GM21423 (cell line): ENCODE measurements around the gene ETFA.

Source experiments
- ATAC-seq: cut with Tn5 transposase; IDR thresholded peaks from one replicate; pipeline ENCODE4 v1.9.1; 2021; ENCODE audit warnings: mild to moderate bottlenecking, moderate library complexity; ENCODE audit not compliant: unreplicated experiment

Gene ETFA

DNA sequence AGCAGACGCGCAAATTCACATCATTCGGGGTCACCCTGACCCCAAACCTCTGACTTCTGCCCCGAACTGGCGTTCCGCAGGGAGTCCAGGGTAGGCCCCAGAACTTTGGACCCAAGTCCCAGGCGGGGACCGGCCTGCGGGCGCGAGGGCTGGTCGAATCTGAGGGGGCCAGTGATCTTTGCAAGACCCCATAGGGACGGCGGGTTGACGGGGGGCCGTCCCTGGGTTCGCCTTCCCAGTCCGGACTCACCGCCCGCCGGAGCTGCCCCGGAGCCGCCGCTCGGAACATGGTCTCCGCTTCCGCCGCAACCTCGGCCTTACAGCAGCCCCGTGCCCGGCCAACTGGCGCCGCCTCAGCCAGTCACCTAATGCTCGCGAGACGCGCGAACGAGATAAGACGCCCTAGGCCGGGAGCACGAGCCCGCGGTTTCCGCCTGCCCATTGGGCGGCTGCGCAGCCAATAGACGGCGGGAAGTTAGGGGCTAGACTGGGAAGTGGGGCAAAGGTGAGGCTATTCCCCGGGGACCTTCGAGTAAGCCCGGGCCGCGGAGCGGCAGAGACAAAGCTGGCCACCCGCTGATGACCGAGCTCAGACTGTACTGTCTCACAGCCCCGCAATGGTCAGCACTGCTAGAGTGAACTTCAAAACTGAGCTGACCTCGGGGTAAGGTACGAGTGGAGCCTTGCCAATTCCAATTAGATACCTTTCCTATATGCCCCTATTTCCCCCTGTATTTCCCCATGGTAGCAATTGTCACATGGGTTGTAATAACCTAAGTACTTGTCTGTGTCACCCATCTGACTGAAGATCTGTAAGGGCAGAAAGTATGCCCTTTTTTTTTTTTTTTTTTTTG, at the start of gene ETFA:
Gene ETFA (minus strand): TSS at position 370 of the 854 bp plus-strand sequence. CDS start 81 bp downstream, at position 289.
- peak; percentile 96 for ATAC-seq

DNA sequence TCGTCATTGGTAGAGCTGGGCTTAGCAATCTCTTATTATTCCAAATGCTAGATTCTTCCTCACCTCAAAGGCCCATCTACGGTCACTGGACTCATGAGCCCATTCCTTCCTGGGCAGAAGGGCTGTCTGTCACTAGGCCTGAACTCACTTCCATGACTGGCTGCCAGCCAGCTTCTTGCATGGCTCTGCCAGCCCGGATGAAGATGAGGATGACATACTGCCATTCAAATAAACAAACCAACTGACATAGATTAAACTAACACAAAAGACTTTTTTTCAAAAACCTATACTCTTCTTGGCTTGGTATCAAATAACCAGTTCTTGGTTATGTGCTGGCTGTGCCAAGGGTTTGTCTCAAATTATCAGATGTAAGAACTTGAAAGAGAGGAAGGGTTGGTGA, 49.1 kb upstream of the ETFA start:
- no peak for ATAC-seq

DNA sequence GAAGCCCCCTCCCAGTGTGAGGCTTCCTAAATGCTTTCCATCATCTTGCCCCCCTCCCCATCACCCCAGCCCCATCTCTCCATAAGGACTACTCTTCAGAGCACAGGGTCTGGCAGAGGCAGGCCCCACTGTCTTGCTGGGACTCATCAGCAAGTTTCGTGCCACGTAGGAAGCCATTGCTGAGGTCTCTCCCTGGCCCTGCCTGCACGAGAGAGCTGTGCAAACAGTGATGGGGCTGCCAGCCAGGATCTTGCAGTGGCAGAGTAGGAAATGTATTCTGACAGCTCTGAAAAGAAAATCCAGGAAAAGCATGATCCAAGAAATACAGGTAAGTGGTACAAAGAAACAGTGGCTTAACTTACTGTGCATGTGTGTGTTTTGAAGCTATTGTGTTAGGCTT, 47.9 kb upstream of the ETFA start:
- no peak for ATAC-seq

DNA sequence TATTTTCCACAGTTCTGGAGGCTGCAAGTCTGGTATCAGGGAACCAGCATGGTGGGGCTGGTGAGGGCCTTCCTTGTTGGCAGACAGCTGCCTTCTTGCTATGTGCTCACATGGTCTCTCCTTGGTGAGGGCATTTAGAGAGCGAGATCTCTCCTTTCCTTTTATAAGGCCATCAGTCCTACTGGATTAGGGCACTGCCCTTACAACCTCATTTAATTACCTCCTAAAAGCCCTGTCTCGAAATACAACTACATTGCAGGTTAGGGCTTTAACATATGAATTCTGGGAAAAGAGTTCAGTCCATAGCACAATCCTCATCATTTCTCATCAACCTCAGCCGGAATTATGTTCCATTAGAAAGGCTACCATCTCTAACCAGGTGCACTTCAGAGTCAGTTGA, 47.2 kb upstream of the ETFA start:
- ATAC-seq: no peak

DNA sequence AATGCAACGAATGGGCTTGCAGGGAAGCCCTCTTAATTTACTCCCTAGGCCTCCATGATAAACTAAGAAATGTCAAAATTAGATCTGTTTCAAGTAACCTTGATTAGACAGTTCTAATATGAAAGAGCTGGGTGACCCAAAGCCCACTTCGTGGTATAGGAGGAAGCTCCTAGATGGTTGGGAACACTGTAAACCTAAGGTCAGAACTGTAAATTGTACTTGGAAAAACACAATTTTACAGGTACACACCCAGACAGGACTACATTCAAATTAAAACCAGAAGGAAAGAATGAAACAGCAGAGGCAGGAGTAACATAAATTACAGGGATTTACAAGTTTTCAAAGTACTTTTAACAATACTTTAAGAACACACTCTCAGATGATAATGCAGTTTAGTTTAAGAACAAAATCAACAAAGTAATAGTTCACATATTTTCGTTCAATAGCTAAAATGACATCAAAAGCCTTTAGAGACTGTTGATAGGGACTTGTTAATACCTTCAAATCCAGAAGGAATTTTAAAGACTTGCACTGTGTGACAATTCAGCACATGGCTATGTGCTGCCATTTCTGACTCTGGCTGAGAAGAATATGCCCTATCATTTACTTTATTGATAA, 43.7 kb upstream of the ETFA start:
- no peak for ATAC-seq

DNA sequence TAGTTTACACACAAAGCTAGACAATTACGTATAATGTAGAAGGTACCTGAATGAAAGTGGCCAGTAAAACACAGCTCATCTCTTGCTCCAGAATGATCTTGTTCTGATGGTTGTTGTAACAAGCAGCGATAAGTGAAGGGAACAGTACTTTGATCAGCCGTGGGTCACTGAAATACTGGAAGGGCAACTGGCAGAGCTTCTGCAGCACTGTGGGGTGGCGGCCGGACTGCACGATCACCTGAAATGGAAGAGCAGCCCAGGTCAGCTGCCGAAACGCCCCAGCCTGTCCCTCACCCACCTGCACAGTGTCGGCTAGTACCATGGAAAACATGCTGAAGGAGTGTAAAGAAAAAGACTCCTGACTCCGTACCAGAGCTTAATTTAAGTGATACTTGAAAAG, 42.6 kb upstream of the ETFA start:
- ATAC-seq: no peak

DNA sequence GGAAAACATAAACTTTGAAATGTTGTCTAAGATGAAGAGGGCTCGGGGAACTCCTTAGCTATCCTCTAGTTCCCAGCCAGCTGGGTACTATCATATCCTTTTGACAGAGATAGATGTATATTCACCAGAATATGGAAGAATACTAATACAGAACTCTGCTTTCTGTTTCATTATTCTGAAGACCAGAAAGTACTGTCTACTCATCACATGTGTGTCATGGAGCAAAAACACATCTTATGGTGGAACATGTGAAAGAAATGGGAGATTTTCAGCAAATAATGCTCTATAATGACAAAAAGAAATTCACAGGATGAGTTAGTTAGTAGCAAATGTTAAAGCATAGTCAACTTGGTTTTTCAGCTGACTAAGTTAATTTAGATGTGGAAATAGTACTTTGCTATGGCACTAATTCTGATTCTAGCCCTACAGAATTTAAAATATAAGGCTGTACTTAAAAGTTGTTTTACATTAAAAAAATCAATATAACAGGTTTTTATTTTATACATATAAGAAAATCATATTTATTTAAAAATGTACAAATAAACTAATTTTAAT, 41.8 kb upstream of the ETFA start:
- no peak for ATAC-seq

DNA sequence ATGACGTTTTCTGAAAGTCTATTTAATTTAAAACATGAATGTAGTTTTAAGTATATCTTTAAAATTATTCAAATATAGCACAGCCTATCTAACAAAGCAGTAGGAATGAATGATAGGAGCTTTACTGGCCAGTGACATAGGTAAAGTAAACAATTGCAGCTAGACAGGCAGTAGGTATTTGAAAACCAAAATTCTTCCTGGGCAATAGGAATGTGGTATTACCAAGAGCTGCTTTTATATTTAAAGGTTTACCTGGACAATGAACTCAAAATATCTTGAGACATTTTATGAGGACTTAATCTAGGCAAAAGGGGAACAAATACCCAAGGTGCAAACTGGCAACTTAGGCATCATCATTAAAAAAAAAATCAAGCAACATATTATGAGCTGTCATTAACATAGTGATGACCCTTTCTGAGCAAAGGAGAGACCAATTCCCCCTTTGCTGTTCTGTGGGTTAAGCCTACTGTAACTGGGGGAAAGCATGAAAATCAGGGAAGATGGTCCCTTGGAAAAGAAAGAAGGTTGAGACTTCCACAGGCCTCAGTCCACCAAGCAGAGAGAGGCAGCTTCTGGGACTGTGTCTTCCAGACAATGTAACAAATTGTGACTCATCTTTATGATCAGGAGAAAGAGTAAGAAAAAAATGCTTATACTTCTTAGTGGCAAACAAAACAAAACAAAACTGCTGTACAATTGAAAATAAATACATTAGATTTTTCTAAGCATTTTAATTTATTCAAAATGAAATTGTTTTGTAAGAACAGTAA, 38.2 kb upstream of the ETFA start:
- no peak for ATAC-seq

DNA sequence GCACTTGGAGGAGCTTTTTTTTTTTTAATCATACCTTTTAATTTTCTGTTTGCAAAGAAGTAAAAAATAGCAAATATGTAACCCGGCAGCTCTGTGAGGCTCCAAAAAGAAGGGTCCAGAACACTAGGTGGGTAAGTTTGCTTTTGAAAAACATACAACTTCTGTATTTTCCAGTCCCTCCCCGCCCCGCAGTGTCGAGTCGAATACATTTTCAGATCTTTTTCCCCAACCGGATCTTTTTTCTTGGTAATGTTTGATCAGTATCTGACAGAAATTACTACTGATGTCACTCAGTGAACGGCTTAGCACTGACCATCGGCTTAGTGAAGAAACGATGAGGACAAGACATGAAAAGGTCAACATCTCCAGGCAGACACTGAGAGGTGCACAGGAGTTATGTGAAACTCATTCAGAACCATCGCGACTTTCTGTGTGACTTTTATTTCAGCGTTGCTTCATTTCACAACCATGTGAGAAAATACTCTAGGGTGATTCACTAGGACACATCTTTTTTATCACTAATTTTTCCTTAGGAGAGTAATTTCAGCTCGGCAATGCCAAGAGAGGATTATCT, 36.3 kb upstream of the ETFA start:
- no peak for ATAC-seq

DNA sequence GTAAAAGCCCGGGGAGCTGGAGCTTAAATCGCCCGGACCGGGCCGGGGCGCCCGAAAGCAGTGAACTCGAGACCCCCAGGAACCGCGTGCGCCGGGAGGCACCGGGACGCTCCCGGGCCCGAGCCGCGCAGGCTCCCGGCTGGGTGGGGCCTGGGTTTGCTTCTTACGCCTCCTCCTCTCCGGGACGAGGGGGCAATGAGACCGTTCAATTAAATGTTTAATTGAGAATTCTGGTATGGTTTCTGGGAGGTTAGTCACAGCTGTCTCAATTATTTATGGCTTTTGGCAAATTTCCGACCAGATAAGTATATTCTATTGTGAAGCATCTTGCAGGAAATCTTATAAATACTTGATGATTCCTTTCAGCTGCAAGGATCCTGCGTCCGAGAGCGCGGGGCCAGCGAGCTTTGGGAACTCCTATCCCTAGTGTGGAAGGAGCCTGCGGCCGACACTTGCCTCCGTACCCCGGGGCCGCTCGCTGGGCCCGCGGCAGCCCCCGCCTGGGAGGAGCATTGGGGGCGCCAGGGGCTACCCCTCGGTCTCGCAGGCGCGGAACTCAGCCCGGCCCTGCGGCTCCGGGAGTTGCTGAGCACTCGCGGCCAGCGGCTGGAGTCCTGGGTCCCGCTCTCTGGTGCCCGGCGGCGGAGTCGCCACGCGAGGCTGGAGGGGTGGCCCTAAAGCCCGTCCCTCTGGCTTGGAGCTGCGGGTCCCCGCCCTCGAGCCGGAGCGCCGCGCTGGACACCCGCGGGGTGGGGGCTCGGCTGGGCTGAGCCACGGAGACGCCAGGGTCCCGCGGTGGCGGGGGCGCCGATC, 35.6 kb upstream of the ETFA start:
- ATAC-seq: no peak

DNA sequence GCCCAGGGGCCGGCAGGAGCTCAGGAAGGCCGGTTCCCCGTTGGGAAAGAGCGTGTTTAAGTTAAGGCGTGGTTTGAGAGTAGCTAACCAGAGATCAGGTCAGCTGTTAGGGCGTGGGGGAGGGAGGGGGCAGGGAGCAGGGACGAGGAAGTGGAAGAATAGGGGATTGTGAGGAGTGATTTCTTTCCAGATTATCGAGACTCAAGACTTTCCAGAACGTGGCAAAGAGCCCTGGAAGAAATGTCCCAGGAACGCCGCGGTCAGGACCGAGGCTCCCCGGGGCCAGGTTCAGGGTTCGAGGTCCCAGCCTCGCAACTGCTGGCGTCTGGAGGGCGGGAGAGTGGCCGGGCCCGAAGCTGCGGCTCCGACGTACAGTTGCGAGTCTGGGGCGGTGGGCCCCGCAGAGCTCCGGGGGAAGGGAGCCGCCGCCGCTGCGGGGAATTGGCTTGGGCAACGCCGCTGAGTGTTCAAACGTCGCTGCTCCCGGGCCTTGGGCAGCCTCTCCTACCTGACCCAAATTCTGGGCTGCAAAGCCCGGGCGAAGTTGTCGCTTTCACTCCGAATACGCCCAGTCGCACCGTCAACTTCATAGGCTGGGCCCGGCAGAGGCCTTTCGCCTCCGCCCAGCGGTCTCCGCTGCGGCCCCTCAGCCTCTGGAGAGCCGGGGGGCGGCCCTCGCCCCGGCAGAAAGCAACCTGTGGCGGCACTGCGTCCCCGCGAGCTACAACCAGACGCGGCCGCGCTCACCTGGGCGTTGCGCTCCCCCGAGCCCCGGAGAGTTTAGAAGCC, 34.8 kb upstream of the ETFA start:
- ATAC-seq: no peak

DNA sequence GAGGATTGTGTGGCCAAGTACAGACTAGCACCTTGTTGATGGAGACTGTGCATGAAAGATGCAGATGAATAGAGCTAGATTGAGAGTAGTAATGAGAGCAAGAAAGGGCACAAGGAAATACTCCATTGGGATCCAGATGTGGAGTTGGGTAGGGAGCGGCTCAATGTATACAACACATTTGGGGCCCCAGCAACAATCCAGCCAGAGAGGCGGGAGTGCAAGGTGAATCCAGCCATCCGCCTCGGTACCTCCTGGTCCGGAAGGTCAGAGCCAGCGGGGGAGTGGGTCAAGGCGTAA, 34.3 kb upstream of the ETFA start:
- ATAC-seq: no peak

DNA sequence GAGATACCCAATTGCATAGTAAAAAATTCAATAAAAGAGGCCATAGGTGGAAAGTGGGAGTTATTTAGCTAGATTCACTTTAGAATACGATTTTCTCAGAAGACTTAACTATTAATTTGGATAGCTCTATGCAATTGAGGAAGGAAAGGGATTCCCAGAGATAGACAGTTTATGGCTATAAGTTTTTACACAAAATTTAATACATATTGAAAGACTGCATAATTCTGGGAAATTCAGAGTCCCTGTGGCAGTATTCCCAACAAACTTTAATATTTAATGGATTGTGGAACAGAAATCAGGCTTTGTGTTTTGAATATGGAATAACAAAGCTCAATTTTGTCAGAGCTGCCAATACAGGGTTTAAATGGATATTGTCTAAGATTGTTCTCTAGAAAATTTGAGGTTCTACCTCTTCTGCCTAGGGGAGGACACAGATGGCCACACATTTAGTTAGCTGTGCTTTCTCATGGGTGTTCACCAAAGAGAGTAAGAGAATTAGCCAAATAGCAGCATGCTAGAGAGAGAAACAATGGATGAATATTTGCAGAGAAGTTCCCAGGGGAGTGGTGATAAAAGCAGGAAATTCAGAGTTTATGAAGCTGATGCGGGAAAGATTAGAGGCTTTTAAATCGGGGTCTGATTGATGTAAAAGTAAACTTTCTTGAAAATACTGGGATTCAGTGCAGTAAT, 33.8 kb upstream of the ETFA start:
- no peak for ATAC-seq

DNA sequence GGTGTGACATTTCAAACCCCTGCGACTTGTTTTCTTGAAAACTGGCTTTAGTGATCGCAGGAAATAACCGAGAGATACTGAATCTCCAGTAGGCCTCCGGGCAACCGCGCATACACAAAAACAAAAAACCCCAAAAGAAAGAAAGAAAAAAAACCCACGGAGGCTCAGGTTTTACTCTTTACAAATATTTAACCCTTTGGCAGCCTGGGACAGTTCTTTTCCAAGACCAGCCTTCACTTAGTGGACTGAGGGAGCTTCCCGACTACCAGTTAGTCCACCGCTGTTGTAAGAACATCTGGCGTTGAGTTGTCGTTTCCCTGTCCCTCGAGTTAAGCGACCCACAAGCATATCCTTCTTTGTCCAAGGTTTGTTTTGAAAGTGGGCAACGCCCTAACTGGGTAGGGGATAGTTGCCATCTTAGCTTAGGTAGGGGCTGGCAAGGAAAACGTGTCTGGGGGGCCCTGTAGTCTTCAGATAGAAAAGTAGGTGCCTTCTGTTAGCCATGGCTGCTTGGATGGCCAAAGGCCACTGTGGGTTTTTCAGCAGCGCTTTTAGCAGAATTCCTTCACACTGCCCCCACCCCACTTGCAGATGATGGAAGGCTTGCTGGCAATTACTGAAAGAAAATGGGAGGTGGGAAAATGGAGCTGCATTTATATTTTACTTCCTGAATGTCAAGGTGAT, 32.2 kb upstream of the ETFA start:
- no peak for ATAC-seq

DNA sequence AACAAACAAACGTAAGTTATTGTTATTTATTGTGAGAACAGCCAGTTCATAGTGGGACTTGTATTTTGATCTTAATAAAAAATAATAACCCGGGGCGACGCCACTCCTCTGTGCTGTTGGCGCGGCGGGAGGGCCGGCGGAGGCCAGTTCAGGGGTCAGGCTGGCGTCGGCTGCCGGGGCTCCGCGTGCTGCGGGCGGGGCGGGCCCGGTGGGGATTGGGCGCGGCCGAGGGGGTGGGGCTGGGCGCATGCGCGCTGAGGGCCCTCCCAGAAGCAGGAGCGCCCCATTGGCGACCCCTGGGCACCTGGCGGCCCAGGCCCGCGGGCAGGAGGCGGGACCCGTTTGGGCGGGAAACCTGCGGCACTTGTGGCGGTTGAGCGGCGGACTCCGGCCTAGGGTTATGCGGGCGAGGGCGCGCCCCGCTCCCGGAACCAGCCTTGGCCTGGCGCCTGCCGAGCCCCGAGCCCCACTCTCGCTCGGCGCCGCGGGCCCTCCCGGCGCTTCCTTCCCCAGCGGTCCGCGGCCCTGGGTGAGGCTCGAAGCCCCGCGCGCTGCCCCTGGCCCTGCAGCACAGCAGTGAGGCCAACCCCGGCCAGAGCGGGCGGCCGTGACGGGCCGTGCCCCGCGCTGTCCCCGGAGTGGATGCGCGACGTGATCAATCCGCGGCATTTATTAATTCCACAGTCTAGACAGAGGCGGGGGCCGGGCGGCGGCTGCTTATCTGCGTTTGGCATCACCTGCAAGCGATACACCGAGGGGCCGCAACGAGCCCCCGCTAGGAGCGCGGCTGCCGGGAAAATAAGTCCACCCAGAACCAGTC, 31.3 kb upstream of the ETFA start:
- no peak for ATAC-seq

DNA sequence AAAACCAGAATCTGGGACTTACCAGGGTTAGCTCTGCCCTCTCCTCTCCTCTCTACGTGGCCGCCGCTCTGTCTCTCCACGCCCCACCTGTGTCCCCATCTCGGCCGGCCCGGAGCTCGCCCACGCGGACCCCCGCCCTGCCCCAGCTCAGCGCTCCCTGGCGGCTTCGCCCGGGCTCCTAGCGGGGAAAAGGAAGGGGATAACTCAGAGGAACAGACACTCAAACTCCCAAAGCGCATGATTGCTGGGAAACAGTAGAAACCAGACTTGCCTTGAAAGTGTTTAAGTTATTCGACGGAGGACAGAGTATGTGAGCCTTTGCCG, 30.8 kb upstream of the ETFA start:
- no peak for ATAC-seq

DNA sequence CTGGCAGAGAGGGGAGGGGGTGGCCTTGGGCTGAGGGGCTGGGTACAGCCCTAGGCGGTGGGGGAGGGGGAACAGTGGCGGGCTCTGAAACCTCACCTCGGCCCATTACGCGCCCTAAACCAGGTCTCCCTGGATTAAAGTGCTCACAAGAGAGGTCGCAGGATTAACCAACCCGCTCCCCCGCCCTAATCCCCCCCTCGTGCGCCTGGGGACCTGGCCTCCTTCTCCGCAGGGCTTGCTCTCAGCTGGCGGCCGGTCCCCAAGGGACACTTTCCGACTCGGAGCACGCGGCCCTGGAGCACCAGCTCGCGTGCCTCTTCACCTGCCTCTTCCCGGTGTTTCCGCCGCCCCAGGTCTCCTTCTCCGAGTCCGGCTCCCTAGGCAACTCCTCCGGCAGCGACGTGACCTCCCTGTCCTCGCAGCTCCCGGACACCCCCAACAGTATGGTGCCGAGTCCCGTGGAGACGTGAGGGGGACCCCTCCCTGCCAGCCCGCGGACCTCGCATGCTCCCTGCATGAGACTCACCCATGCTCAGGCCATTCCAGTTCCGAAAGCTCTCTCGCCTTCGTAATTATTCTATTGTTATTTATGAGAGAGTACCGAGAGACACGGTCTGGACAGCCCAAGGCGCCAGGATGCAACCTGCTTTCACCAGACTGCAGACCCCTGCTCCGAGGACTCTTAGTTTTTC, 30.2 kb upstream of the ETFA start:
- no peak for ATAC-seq
